Measurements from ENCODE around the gene ZNF813. TPM values are rescaled to one million over a fixed set of nuclear protein-coding genes. Genes with fewer than 3 reads are reported as not detected.

The ZNF813 gene
- total and polyA plus RNA-seq, 8 donors, result 0.68 to 4.6 (median 2.5) TPM

DNA sequence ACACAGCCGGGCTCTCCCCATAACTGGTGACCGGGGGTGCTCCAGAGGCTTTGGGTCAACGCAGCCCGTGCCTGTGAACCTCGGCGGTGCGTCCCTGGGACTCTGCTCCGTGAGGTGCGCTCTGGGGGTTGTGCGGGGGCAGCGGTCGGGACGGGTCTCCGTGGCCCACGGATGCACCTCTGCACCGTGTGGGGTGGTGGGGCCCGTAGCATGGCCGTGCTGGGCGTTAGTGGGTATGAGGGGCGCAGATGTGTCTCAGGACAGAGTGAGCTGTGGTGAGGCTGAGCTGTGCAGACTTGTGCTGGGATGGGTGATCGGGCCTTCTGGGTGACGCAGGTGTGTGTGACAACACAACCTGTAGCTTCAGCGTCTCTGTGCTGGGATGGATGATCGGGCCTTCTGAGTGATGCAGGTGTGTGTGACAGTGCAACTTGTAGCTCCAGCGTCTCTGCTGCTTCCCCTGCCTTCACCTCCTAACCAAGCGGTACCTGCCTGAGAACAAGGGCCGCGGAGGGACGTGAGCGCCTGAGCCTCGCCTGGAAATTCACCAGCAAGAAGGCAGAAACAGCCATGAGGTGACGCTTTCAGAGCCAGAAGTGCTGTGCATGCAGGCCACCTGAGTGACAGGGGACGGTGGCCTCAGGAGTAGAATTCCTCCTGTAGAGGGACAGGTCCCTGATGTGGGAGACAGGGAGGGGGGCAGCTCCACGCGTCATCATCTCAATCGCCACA, 71.0 kb downstream of the ZNF813 start:
- peak in 1 of 6 donors; percentile 22 for DNase-seq
- peak; percentile 14 to 29 (median 18) for ATAC-seq
- no peaks in the 10 kb centered on the region for H3K27me3 ChIP-seq
- TF ChIP-seq, protein P1, sequence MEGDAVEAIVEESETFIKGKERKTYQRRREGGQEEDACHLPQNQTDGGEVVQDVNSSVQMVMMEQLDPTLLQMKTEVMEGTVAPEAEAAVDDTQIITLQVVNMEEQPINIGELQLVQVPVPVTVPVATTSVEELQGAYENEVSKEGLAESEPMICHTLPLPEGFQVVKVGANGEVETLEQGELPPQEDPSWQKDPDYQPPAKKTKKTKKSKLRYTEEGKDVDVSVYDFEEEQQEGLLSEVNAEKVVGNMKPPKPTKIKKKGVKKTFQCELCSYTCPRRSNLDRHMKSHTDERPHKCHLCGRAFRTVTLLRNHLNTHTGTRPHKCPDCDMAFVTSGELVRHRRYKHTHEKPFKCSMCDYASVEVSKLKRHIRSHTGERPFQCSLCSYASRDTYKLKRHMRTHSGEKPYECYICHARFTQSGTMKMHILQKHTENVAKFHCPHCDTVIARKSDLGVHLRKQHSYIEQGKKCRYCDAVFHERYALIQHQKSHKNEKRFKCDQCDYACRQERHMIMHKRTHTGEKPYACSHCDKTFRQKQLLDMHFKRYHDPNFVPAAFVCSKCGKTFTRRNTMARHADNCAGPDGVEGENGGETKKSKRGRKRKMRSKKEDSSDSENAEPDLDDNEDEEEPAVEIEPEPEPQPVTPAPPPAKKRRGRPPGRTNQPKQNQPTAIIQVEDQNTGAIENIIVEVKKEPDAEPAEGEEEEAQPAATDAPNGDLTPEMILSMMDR (IDR thresholded peaks at IDR 0.05), result no peak
- FAIRE-seq, result no peak
- peaks cover 0 to 3% (median 0%) of the 10 kb centered on the region in 3 donors for H3K4me1 ChIP-seq
- intact Hi-C loops (cut with DNase I), result no loop called here
- H3K27ac ChIP-seq, result peak overlapping the region; percentile 40 to 77 (median 76)
- WGBS, 2 donors, result 50 to 54% methylated on average over 36 of the region's 36 CpGs
- H3K4me3 ChIP-seq, result peak overlapping the region; percentile 40 to 59 (median 50)
- no peaks in the 10 kb centered on the region for H3K36me3 ChIP-seq
- no peaks in the 10 kb centered on the region for H3K9me3 ChIP-seq

DNA sequence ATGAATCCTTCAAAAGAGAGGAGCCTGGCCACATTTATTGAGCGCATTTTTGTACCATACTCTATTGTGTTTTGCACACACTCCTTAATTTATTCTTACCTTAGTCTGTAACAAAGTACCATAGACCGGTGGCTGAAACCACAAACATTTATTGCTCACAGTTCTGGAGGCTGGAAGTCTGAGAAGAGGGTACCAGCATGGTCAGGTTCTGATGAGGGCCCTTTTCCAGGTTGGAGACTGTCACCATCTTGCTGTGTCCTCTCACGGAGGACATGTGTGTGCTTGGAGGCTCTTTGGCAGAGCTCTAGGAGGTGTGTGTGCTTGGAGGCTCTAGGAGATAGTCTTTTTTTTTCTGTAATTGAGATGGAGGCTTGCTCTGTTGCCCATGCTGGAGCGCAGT, 72.6 kb downstream of the ZNF813 start:
- Histone ChIP-seq H3K27me3 (no peaks in the 10 kb centered on the region), H3K27ac (no peak overlapping the region), H3K36me3 (no peaks in the 10 kb centered on the region), H3K4me1 (peaks cover 0 to 3% (median 0%) of the 10 kb centered on the region in 3 donors), H3K9me3 (no peaks in the 10 kb centered on the region), H3K4me3 (no peak overlapping the region)
- FAIRE-seq (no peak), DNase-seq (no peak), ATAC-seq (no peak)
- WGBS, 2 donors, result 83 to 97% methylated on average over 4 of the region's 4 CpGs
- TF ChIP-seq, protein P1 (IDR thresholded peaks at IDR 0.05), result no peak
- intact Hi-C loops (cut with DNase I), result no loop called here

DNA sequence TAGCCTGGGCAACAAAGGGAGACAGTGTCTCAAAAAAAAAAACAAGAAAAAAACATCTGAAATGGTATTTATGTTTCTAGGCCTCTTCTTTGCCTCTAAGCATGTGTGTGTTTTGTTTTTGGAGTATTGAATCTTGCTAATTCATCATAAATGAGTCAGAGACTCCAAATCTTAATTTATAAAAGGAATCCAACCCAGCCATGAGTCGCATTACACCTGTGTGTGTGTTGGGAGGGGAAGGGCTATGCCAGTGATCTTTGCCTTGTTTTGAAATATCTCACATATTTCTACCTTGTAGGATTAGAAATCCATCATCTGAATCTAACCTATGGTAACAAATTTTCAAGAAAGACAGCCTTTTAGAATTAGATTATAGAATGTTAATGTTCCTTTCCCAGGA, 74.4 kb downstream of the ZNF813 start:
- Histone ChIP-seq H3K4me1 (peaks cover 0 to under 1% (median 0%) of the 10 kb centered on the region in 3 donors), H3K4me3 (no peak overlapping the region), H3K27ac (no peak overlapping the region), H3K36me3 (no peaks in the 10 kb centered on the region), H3K27me3 (no peaks in the 10 kb centered on the region), H3K9me3 (no peaks in the 10 kb centered on the region)
- intact Hi-C loops (cut with DNase I), result no loop called here
- no peak for ATAC-seq
- no peak for FAIRE-seq
- 89 to 93% methylated on average over 1 of the region's 1 CpG for WGBS, 2 donors
- TF ChIP-seq, protein P1 (IDR thresholded peaks at IDR 0.05), result no peak
- DNase-seq, result no peak

DNA sequence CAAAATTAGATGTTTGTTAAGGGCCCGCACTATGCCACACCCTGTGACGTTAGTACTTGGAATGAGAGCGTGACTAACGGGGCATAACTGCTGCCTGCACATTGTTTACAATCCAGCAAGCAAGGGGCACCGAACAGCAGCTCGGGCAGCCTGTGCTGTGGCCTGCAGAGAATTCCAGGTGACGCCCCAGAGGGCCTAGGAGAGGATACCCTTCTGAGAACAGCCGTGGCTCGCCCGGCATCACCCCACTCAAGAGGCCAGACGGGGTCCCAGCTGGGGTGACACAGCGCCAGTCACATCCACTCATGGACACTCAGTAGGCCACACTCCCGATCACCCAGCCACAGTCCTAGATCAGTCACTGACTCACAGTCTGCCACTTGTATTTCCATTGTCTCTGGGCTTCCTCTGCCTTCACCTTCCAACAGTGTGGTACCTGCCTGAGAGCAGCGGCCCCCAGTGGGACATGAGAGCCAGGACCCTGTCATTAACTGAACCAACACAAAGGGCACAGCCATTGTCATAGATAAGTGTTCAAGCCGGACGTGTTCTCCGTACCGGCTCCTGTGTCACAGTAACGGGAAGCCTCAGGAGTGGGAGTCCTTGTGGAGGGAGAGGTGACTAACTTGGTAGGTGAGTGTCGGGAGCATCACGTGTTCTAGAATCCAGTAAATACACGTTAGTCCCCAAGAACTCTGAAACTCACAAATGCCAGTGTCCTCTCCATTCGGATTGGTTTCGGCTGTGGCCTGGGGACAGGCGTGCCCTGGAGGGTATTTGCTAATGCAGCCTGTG, 77.9 kb downstream of the ZNF813 start:
- FAIRE-seq, result no peak
- H3K27ac ChIP-seq, result no peak overlapping the region

More for the DNA sequence above, 77.9 kb downstream of the ZNF813 start:
- ATAC-seq (peak in 1 of 4 donors; percentile 14), DNase-seq (no peak)
- intact Hi-C loops (cut with DNase I), result no loop called here
- TF ChIP-seq, protein P1 (IDR thresholded peaks at IDR 0.05), result no peak
- Histone ChIP-seq H3K9me3 (no peaks in the 10 kb centered on the region), H3K4me3 (no peak overlapping the region), H3K36me3 (no peaks in the 10 kb centered on the region), H3K27me3 (no peaks in the 10 kb centered on the region), H3K4me1 (no peaks in the 10 kb centered on the region)
- WGBS, 2 donors, result 83 to 90% methylated on average over 25 of the region's 25 CpGs

Other genes with a start within 250 kb of the ZNF813 start
- gene ZNF677, start 212.9 kb upstream of the ZNF813 start, total RNA-seq, result 1 to 10 TPM; 2.6 to 9.7 (median 5.0) TPM
- gene ZNF677, start 212.9 kb upstream of the ZNF813 start, polyA plus RNA-seq, result 1 to 10 TPM; 3.0 to 5.8 TPM
- gene VN1R2, start 209.4 kb upstream of the ZNF813 start, total RNA-seq, result not detected
- not detected for gene VN1R2, start 209.4 kb upstream of the ZNF813 start, polyA plus RNA-seq
- gene VN1R4, start 200.0 kb upstream of the ZNF813 start, total RNA-seq, result not detected
- gene VN1R4, start 200.0 kb upstream of the ZNF813 start, polyA plus RNA-seq, result not detected
- 1 to 10 TPM; 1.8 to 5.4 (median 2.8) TPM for gene ZNF845, start 134.0 kb upstream of the ZNF813 start, total RNA-seq
- 1 to 10 TPM; 1.6 to 1.7 TPM for gene ZNF845, start 134.0 kb upstream of the ZNF813 start, polyA plus RNA-seq
- gene ZNF525, start 102.0 kb upstream of the ZNF813 start, total RNA-seq, result 10 to 100 TPM in 2 of 6 donors, 1 to 10 TPM in 4; 4.7 to 13.7 (median 7.5) TPM
- gene ZNF525, start 102.0 kb upstream of the ZNF813 start, polyA plus RNA-seq, result 1 to 10 TPM; 4.8 to 6.4 TPM
- 10 to 100 TPM in 1 of 6 donors, 1 to 10 TPM in 5; 4.9 to 10.1 (median 6.2) TPM for gene ZNF765, start 72.6 kb upstream of the ZNF813 start, total RNA-seq
- 1 to 10 TPM; 3.5 to 5.1 TPM for gene ZNF765, start 72.6 kb upstream of the ZNF813 start, polyA plus RNA-seq
- gene ZNF761, start 35.7 kb upstream of the ZNF813 start, total RNA-seq, result 1 to 10 TPM; 4.8 to 8.6 (median 5.8) TPM
- gene ZNF761, start 35.7 kb upstream of the ZNF813 start, polyA plus RNA-seq, result 1 to 10 TPM; 7.3 to 7.5 TPM
- 10 to 100 TPM in 5 of 6 donors, 1 to 10 TPM in 1; 9.4 to 13.2 (median 11.3) TPM for gene ZNF331, start 70.4 kb downstream of the ZNF813 start, total RNA-seq
- gene ZNF331, start 70.4 kb downstream of the ZNF813 start, polyA plus RNA-seq, result 10 to 100 TPM; 14.3 to 14.5 TPM
- gene DPRX, start 164.3 kb downstream of the ZNF813 start, total RNA-seq, result not detected
- gene DPRX, start 164.3 kb downstream of the ZNF813 start, polyA plus RNA-seq, result under 1 TPM in 1 of 2 donors, not detected in 1; 0.16 TPM

Measured in pancreas (tissue), 10 donors.